HG03457 (cell line): ENCODE data around the gene CORO1C.
"Not testable (repeated sequence)": the region's sequence is repeated elsewhere in the genome, so short reads cannot be mapped to it uniquely, and the experiment has no call there.

Experiments
- ATAC-seq: cut with Tn5 transposase; IDR thresholded peaks from one replicate; pipeline ENCODE4 v1.9.1; 2021; ENCODE audit warnings: moderate number of reproducible peaks; ENCODE audit not compliant: unreplicated experiment

CORO1C gene

GRCh38 chr12:108638141-108638827, 93.0 kb downstream of the CORO1C start:
- ATAC-seq: no peak

GRCh38 chr12:108637222-108637971, 93.9 kb downstream of the CORO1C start:
- ATAC-seq: no peak

GRCh38 chr12:108635997-108636808, 95.1 kb downstream of the CORO1C start:
- no peak for ATAC-seq

GRCh38 chr12:108635201-108635996, 95.9 kb downstream of the CORO1C start:
- ATAC-seq: peak; percentile 37

- no peak for ATAC-seq
Observed at GRCh38 chr12:108634341-108634751, 97.0 kb downstream of the CORO1C start.

GRCh38 chr12:108633534-108634248, 97.6 kb downstream of the CORO1C start, which contains the start of gene SELPLG:
SELPLG (minus strand) TSS chr12:108633894; CDS start chr12:108624307, 9,587 bp downstream.
- peak; percentile 41 for ATAC-seq

- ATAC-seq: no peak
Observed at GRCh38 chr12:108633081-108633533, 98.2 kb downstream of the CORO1C start.

- ATAC-seq: not testable (repeated sequence)
Observed at GRCh38 chr12:108631261-108631660, 100.1 kb downstream of the CORO1C start.

GRCh38 chr12:108630481-108631207, 100.7 kb downstream of the CORO1C start:
- no peak for ATAC-seq

- no peak for ATAC-seq
Observed at GRCh38 chr12:108629824-108630476, 101.4 kb downstream of the CORO1C start.

- ATAC-seq: no peak
Observed at GRCh38 chr12:108629151-108629550, 102.2 kb downstream of the CORO1C start.

GRCh38 chr12:108627134-108627920, 104.0 kb downstream of the CORO1C start:
- ATAC-seq: no peak

- no peak for ATAC-seq
Observed at GRCh38 chr12:108625228-108625627, 106.1 kb downstream of the CORO1C start.

GRCh38 chr12:108623577-108623976, 107.7 kb downstream of the CORO1C start:
- no peak for ATAC-seq

- ATAC-seq: no peak
Observed at GRCh38 chr12:108622921-108623514, 108.3 kb downstream of the CORO1C start.

GRCh38 chr12:108622421-108622820, 108.9 kb downstream of the CORO1C start:
- no peak for ATAC-seq

GRCh38 chr12:108621161-108621560, 110.2 kb downstream of the CORO1C start:
- ATAC-seq: no peak
